SHP77 (cell line): ENCODE measurements around the gene DOCK2.
"Not testable (repeated sequence)": the region's sequence is repeated elsewhere in the genome, so short reads cannot be mapped to it uniquely, and the experiment has no call there.

Source experiments
- DNase-seq, 2 experiments: peaks; one replicate each; lab custom pipeline; 2025; lab: John Stamatoyannopoulos, UW

DOCK2 gene

DNA sequence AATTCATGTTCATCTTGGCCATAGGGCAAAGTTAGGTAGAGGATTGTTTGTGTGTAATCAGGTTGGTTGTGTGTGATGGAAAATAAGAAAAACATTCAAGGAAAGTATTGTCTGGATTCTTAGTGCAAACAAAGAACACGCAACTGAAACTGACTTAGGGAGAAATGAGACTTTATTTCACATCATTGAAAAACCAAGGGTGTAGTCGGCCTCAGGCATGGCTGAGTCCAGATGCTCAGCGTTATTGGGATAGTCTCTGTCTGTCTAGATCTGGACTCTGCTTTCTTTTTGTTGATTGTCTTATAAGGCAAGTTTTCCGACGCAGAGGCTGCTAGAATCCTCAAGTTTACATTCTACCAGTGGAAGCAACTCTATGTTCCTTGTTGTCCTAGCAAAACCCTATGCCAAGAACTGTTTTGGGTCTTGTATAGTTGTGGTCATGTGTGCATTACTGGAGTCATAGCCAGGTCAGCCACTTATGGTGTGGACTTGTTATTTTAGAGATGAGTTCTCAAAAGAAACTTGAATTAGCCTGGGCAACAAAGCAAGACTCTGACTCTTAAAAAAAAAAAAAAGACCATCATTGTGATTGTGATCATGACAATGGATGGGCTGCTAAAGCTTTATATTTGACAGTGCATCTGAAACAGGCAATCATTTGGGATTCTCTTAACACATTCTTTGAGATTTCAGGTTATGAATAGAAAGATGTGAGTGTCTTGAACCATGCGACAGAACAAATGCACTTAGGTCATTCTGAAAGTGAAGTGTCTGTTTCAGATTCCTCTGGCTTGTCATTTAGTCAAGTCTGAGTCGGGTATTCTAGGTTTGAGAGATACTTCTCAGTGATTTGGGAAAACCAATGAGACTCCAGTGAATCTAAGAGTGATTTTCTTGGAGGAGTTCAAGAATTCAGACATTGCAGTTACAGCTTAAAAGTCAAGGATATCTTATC is 82.6 kb downstream of the DOCK2 start:
- no peak for DNase-seq

DNA sequence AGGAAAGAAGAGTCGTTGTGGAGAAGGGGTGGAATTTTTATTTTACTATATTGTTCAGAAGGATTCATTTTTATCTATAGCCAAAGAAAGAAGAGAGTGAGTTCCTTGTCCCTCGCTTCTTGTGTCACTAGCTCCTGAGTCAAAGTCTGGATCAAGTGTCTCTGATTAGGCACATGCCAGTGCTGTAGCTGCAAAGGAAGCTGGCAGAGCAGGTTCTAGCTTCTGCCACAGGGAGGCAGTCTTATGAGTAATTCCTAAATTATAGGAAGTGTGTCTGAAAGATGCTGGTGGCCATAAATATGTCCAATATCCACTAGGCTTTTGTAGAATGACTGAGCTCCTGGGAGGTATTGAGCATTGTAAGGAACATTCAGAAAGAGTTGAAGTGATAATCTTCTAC is 84.7 kb downstream of the DOCK2 start:
- DNase-seq, result no peak

DNA sequence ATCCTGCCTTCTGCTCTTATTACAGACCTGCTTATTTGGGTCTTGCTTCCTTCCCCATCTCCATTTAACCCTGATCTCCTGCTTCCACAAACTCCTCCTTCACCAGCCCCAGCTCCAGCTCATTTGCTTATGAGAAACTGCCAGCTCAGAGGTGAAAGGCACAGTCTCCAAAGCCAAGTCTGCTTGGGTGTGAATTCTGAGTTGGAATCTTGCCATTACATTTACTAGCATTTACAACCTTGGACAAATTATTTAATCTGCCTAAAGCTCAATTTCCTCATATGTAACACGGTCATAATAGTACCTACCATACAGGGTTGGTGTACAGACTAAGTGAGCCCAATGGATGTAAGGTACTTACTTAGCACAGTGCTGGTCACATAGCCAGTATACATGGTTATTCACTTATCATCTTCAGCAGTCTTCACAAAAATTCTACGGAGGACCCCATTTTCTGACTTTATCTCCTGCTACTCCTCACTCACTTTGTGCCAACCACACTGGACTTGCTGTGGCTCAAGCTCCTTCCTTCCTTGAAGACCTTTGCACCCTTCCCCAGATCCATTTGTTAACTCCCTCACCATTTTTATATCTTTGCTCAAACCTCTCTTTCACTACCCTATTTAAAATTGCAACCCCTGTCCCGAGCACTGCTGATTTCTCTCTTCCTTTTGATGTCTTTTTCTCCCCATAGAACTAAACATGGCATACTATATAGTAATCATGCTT is 86.2 kb downstream of the DOCK2 start:
- no peak for DNase-seq

DNA sequence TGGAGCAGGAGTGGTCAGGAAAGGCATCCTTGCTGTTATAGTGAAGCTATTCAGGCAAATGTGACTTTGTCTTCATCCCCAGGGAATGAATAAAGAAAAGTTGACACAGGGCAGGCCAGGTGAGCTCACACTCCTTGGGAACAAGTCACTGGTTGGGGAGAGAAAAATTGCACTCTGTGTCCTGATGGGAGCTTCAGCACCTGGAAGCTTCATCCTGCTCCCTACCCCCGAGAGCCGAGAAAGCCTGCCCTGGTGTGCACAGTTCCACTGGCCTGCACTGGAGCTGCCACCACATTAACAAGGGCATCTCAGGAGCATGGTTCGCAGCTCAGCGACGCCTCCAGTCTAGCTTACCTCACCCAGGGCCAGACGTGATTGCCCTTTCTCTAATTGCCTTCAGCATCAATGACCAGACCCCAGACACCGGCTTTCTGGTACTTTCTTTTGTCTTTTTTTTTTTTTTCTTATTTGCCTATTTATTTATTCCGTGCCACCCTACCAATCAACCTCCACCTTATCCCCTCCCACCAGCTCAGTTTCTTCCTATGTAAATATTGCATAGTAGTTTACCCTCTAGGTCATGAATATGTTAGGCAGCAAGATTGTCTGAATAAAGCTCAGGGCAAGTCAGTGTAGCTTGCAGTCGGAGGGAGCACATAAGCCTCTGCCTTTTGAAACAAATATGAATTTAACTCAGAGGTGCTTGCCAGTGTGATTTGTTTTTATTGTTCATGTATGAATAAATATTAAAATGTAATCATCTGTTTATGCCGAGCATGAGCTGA is 87.4 kb downstream of the DOCK2 start:
- no peak for DNase-seq

DNA sequence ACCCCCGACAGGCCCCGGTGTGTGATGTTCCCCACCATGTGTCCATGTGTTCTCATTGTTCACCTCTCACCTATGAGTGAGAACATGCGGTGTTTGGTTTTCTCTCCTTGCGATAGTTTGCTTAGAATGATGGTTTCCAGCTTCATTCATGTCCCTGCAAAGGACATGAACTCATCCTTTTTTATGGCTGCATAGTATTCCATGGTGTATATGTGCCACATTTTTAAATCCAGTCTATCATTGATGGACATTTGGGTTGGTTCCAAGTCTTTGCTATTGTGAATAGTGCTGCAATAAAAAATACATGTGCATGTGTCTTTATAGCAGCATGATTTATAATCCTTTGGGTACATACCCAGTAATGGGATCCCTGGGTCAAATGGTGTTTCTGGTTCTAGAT is 88.6 kb downstream of the DOCK2 start:
- not testable (repeated sequence) for DNase-seq

DNA sequence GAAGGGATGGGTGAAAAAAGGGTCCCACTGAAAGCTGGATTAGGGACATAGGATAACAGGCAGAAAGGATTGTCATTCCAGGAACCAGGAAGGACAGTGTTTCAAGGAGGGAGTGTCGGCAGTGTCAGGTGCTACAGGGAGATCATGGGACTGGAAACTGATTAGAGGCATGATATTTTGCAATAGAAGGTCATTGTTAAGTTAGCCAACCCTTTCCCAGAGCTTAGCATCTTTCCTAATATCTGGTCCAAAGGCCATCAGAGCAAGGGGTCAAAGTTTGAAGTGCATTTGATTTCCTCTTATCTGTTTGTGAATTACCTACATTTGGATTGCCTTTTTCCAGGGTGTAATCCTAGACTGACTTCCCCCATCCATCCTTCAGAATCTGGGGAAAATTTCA is 91.3 kb downstream of the DOCK2 start:
- DNase-seq, result no peak

DNA sequence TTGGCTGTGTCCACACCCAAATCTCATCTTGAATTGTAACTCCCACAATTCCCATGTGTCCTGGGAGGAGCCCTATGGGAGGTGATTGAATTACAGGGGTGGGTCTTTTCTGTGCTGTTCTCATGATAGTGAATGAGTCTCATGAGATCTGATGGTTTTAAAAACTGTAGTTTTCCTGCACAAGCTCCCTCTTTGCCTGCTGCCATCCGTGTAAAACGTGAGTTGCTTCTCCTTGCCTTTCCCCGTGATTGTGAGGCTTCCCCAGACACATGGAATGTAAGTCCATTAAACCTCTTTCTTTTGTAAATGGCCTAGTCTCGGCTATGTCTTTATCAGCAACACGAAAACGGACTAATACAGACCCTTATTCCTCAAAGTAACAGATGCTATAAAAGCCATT is 94.1 kb downstream of the DOCK2 start:
- DNase-seq, result no peak

DNA sequence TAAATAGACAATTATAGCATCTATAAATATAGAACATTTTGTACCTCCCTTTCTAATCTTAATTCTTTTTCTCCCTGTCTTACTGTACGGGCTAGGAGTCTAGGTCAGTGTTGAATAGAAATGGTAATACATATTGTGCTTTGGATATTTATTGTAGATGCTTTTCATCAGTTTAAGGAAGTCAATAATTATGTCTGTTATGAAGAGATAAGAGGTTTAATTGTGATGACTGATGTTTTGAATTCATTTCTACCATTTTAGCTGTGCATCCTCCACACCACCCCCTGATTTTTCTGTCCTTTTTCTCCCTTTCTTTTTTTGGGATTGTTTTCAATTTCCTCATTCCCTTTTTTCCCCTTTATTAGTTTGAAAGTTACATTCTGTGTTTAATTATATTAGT is 95.8 kb downstream of the DOCK2 start:
- no peak for DNase-seq

DNA sequence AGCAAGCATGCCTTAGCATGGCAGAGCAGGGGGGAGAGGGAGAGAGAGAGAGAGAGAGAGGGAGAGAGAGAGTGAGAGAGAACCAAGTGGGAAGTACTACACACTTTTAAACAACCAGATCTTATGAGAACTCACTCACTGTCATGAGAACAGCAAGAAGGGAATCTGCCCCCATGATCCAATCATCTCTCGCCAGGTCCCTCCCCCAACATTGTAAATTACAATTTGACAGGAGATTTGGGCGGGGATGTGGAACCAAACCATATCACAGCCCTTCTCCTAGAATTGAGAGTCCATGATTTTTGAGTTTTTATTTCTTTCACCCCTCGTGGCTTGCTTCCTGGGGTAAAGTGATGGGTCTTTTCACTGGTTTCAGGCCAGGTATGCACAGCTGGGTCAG is 98.8 kb downstream of the DOCK2 start:
- no peak for DNase-seq

DNA sequence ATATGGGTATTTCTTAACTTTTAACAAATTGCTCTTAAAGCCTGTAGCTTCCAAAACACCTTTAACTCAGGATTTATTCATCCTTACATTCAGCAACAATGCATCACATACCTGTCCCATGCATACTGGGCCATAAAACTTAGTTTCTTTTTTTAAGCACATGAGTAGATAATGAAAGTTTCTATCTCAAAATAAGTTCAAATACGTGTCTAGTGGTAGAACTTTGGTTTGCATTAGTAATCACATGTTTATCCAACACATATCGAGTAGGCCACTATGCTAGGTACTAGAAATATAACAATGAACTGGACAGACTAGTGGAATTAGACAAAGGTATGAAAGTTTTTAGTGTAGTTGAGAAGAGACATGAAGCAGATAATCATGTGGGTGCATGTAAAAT is 99.6 kb downstream of the DOCK2 start:
- DNase-seq, result no peak

DNA sequence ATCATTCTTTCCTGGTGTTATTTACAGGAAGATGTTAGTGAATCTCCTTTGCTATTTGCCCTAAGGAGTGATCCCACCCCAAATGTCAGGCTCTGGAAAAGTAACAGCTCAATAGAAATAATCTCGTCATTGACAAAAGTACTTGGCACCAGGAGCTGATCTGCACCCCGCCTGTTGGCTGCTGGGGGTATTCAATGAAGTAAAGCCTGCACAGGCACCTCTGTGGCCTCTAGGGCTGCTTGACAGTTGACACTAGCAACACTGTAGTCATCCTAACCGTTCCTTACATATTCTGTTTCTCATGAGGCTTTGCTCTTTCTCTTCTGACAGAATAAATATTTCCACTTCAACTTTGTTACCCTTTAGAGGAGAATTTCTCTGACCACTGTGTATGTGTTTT is 103.4 kb downstream of the DOCK2 start:
- no peak for DNase-seq

DNA sequence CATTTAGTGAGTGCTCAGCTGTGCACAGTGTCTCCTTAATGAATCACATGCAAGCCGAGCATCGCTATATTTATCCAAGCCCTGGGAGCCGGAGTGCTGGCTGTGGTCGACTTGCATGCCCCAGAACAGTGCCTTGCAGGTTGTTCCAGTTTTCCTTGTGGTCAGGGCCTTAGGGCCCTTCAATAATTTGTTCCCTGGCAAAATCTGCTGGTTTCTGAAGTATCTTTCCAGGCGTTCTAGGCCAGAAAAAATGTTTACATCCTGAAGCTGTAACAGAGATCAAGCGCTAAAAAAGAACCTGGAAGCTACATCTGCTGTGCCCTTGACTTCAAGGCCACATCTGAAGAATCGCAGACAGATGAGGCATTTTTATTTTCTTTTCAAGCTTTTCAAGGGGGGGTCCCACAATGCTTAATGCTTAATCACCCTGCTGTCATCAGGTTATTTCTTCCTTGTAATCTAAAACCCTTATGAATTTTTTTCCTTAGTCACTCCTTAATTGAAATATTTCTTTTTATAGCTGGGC is 105.8 kb downstream of the DOCK2 start:
- DNase-seq, result no peak

DNA sequence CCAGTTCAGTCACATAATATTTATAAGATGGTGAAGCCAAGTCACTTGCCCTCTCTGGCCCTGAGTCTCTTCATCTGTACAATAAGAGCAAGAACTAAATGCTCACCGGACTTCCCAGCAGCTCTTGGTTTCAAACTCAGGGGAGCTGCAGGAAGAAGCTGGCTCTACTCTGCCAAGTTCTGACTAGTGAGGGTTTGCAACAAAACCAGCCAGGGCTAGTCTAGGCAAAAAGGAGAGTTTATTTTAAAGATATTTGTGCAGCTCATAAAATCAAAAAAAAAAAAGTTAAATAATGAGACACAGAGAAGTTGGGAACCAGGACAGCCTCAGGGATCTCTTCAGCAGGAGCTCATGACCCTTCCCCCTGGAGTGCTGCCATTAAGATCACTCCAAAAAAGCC is 107.3 kb downstream of the DOCK2 start:
- no peak for DNase-seq

DNA sequence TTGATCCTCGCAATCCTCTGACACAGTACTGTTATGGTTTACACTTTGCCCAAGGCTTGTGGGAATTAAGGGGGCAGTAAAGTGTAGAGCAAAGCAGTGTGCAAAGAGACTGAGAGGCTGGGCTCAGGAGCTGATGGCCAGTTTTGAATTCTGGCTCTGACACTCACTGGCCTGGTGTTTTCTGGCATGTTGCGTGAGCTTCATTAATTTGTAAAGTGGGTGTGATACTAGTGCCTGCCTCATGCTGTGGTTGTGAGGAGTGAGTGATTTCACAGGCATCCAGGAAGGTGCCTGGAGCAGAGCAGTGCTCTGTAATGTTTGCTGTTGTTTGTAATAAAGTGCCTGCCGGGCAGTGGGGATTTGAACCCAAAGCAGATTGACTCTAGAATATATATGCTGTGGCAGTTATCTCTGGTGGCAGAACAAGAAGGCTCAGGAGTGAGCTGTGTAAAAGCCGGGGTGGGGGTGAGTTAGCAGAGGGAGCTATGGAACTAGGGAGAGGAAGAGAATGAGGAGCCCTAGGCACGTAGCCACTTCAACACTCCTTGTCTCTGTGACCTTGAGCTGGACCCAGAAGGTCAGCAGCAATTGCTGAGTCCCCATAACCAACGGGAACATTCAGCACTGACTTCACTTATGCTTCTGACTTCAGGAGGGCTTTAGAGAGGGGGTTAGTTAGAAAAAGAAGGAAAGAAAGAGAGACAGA is 108.5 kb downstream of the DOCK2 start:
- no peak for DNase-seq

DNA sequence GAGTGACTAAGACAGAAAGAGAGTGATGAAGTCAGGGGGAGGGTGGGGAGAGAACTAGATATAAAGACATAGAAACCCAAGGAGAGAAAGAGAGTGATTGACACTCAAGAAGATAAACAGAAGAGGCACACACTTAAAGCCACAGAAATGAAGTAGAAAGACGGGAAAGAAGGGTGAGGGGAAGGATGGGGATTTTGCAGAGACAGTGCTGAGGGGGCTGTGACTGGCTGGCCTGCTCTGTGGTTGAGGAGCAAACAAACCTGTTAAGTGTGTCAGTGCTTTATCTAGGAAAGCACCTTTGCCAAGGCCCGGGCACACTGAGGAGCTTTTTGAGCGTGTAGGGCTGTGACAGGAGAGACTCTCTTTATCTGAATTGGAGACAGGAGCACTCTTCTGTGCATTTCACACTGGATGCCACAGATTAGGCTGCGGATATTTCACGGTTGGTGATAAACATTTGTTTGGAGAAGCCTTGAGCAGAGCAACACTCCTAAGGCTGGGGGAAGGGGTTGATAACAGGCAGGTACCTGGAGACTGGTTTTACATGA is 109.1 kb downstream of the DOCK2 start:
- DNase-seq, result no peak

DNA sequence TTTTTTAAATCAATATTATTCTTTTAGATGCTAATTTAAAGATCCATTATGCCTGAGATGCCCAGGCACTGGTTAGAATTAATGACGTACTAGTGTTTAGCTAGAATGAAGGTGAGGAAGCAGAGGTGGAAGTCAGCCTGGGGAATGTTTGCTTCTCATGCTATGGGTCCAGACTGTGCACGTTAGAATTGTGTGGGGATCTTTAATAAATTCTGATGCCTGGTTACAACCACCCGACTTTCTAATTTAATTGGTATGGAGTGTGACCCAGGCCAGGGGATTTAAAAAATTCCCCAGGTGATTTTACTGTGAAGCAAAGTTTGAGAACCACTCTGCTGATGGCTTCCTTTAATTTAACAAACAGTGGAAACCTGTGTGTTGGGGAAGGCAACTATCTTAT is 111.1 kb downstream of the DOCK2 start:
- DNase-seq, result no peak

DNA sequence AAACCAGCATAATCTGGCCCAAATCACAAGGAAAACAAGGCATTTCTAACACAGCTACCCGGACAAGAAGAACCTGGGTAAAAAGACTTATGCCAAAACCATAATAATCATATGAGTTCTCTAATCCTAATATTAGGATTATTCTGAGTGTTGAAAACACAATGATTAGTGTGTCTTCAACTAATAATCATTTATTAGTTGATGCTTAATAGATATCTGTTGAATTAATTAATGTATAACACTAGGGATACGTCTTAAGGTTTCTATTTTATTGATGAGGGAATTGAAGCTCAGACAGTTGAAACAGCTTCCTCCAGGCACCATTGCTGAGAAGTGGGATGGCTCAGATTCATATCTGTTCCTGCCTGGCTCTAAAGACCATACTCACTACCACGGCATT is 112.2 kb downstream of the DOCK2 start:
- DNase-seq, result no peak

DNA sequence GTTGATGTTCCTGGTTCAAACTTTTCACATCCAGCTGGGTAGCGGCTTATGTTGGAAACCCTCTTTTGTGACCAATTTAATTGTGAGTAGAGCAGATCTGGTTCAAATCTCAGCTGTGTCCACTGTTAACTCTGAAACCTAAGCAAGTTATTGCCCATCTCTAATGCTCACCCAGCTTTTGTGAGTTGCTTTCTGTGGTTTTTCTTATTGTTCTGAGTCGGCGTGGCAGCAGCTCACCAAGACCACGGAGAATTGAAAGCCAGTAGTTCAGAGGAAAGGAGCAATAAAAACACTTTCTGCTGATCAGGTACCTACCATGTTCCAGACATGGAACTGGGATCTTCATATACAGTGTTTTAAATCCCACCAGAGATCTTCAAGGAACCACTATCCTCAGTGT is 114.4 kb downstream of the DOCK2 start:
- no peak for DNase-seq

DNA sequence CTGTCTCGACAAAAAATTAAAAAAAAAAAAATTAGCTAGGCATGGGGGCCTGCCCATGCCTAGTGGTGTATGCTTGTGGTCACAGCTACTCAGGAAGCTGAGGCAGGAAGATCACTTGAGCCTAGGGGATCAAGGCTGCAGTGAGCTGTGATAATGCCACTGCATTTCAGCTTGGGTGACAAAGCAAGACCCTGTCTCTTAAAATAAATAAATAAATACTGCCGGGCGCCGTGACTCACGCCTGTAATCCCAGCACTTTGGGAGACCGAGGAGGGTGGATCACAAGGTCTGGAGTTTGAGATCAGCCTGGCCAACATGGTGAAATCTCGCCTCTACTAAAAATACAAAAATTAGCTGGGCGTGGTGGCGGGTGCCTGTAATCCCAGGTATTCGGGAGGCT is 115.5 kb downstream of the DOCK2 start:
- DNase-seq, result not testable (repeated sequence)

DNA sequence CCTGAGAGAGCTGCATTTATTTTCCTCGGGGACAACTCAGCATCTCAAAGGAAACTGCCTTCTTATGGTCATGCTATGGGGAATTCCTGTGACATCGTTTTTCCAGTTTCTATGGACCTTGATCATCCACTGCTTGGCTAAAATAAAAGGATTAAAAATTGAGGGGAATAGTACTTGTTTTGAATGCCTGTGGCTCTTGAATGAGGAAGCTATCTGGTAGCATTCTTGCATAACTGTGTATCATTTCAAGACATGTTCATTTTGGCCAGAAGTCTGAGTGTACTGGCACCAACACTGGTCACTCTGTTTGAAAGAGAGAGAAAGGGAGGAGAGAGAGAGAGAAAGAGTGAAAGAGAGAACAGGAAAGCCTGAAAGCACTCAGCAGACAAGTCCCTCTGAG is 116.7 kb downstream of the DOCK2 start:
- no peak for DNase-seq

DNA sequence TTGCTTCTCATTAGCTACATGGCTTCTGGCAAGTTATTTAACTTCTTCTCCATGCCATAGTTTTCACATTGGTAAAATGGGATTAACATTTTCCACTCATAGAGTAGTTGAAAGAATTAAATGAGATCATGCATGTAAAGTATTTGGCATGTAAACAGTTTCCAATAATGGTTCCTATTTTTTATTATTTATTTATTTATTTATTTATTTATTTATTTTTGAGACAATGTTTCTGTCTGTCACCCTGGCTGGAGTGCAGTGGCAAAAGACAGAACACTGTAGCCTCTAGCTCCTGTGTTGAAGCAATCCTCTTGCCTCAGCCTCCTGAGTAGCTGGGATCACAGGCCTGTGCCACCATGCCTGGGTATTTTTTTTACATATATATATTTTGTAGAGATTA is 117.7 kb downstream of the DOCK2 start:
- no peak for DNase-seq
